ENCODE measurements around the gene SLC6A19. TPM values are rescaled to one million over a fixed set of nuclear protein-coding genes. Genes with fewer than 3 reads are reported as not detected.
A peak's percentile ranks its signal among the peaks of the same experiment; 100 is the strongest.

The SLC6A19 gene
- total and polyA plus RNA-seq, 10 of the 15 experiments (the other 5 are each of a cell fraction or from before 2014, with no cell fraction given), result 0.01 to 0.03 TPM; not detected in 8

DNA sequence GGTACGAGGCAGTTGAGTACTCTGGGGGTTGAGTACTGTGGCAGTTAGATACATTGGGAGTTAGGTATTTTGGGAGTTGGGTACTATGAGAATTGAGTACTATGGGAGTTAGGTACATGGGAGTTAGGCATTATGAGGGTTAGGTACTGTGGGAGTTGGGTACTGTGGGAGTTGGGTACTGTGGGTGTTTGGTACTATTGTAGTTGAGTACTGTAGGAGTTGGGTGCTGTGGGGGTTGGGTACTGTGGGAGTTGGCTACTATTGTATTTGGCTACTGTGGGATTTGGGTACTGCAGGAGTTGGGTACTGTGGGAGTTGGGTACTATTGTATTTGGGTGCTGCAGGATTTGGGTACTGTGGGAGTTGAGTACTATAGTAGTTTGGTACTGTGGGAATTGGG is 4.8 kb upstream of the SLC6A19 start (continued):
- TF ChIP-seq, protein P1, sequence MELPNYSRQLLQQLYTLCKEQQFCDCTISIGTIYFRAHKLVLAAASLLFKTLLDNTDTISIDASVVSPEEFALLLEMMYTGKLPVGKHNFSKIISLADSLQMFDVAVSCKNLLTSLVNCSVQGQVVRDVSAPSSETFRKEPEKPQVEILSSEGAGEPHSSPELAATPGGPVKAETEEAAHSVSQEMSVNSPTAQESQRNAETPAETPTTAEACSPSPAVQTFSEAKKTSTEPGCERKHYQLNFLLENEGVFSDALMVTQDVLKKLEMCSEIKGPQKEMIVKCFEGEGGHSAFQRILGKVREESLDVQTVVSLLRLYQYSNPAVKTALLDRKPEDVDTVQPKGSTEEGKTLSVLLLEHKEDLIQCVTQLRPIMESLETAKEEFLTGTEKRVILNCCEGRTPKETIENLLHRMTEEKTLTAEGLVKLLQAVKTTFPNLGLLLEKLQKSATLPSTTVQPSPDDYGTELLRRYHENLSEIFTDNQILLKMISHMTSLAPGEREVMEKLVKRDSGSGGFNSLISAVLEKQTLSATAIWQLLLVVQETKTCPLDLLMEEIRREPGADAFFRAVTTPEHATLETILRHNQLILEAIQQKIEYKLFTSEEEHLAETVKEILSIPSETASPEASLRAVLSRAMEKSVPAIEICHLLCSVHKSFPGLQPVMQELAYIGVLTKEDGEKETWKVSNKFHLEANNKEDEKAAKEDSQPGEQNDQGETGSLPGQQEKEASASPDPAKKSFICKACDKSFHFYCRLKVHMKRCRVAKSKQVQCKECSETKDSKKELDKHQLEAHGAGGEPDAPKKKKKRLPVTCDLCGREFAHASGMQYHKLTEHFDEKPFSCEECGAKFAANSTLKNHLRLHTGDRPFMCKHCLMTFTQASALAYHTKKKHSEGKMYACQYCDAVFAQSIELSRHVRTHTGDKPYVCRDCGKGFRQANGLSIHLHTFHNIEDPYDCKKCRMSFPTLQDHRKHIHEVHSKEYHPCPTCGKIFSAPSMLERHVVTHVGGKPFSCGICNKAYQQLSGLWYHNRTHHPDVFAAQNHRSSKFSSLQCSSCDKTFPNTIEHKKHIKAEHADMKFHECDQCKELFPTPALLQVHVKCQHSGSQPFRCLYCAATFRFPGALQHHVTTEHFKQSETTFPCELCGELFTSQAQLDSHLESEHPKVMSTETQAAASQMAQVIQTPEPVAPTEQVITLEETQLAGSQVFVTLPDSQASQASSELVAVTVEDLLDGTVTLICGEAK (IDR thresholded peaks at IDR 0.05; ENCODE audit: borderline replicate concordance), result no peak

DNA sequence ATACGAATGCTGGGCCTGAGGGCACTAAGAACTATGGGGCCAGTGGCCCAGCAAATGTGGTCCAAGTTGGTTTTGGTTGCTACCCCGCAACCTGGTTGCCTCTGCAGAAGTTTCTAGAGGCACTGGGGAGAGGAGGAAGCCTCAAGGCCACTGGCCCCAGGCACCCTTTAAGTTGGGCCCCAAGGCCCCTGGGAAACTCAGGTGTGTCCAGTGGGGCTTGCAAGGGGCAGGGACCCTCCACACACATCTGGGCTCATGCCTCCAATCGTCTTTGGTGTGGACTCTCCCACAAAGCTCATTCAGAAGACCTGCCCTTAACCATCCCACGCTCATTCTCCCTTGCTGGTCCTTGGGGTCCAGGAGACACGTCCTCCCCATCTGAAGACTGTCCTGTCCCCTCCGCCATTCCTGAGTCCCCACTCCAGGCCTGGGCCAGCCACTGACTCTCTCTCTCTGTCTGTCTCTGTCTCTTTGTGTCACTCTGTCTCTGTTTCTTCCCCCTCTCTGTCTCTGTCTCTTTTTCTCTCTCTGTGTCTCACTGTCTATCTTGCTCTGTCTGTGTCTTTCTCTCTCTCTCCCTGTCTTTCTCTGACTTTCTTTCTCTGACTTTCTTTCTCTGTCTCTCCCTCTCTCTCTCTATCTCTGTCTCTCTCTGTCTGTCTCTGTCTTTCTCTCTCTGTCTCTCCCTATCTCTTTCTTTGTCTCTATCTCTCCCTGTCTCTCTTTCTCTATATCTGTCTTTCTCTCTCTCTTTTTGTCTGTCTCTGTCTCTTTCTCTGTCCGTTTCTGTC is 3.3 kb upstream of the SLC6A19 start:
- H3K27me3 ChIP-seq (replicated peaks in 1 of 2; ENCODE audit: control insufficient read depth in 2 of 2, insufficient read depth in 2 of 2, low read length in 1 of 2), result no peaks in the 10 kb centered on the region; a peak in 1 of 4 replicates
- no peaks in the 10 kb centered on the region for H4K20me1 ChIP-seq (ENCODE audit: control insufficient read depth, insufficient read depth)
- peak; percentile 84 for FAIRE-seq
- no peaks in the 10 kb centered on the region for H3K79me2 ChIP-seq (ENCODE audit: control insufficient read depth, insufficient read depth, low read length)
- 27% methylated on average over 7 of the region's 7 CpGs for WGBS (ENCODE audit: insufficient coverage, insufficient replicate concordance, low lambda C conversion rate, missing lambda C conversion rate)
- CTCF ChIA-PET, result no interaction called here
- POLR2A ChIA-PET, result no interaction called here
- H3K9ac ChIP-seq (ENCODE audit: control insufficient read depth, insufficient read depth, low read length), result no peak overlapping the region
- no peak overlapping the region for H3K4me2 ChIP-seq (ENCODE audit: control insufficient read depth, insufficient read depth)
- SMC1A ChIA-PET (ENCODE audit: uncharacterized antibody, unreplicated experiment), result no interaction called here
- H3K4me1 ChIP-seq (ENCODE audit: control insufficient read depth, insufficient read depth, low read length), result no peaks in the 10 kb centered on the region
- no peak for ATAC-seq
- H3K27ac ChIP-seq (ENCODE audit: control insufficient read depth, insufficient read depth), result no peak overlapping the region
- BruUV-seq (replicated peaks), result no TSS peak
- no peak overlapping the region for H3K4me3 ChIP-seq
- H3K9me3 ChIP-seq (replicated peaks; ENCODE audit: control insufficient read depth, insufficient read depth, low read length), result no peaks in the 10 kb centered on the region
- RAD21 ChIA-PET (ENCODE audit: unreplicated experiment), result no interaction called here
- no peak for DNase-seq (ENCODE audit: low read depth, low spot score)
- in situ Hi-C loops (cut with MboI) (no loop called here), intact Hi-C loops (cut with micrococcal nuclease; ENCODE audit: unreplicated experiment) (no loop called here)
- H3K36me3 ChIP-seq (ENCODE audit: control insufficient read depth in 2 of 2, insufficient read depth in 2 of 2, low read length in 1 of 2), result no peaks in the 10 kb centered on the region
- H2AFZ ChIP-seq (ENCODE audit: control insufficient read depth, low read depth, low read length), result no peak overlapping the region
- TF ChIP-seq CBFB (IDR thresholded peaks at IDR 0.05; ENCODE audit: low read depth) (no peak), MEF2A (IDR thresholded peaks at IDR 0.05; ENCODE audit: insufficient read depth, low read depth, low read length) (no peak), LARP7 (IDR thresholded peaks at IDR 0.05) (no peak), ZBED1 (IDR thresholded peaks at IDR 0.05; ENCODE audit: borderline replicate concordance) (no peak), NR2C2 (IDR thresholded peaks at IDR 0.05; ENCODE audit: borderline replicate concordance, control insufficient read depth, insufficient read length, low read depth) (no peak)
- TF ChIP-seq, protein P2, sequence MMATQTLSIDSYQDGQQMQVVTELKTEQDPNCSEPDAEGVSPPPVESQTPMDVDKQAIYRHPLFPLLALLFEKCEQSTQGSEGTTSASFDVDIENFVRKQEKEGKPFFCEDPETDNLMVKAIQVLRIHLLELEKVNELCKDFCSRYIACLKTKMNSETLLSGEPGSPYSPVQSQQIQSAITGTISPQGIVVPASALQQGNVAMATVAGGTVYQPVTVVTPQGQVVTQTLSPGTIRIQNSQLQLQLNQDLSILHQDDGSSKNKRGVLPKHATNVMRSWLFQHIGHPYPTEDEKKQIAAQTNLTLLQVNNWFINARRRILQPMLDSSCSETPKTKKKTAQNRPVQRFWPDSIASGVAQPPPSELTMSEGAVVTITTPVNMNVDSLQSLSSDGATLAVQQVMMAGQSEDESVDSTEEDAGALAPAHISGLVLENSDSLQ (IDR thresholded peaks at IDR 0.05), result no peak
- TF ChIP-seq, protein P3, sequence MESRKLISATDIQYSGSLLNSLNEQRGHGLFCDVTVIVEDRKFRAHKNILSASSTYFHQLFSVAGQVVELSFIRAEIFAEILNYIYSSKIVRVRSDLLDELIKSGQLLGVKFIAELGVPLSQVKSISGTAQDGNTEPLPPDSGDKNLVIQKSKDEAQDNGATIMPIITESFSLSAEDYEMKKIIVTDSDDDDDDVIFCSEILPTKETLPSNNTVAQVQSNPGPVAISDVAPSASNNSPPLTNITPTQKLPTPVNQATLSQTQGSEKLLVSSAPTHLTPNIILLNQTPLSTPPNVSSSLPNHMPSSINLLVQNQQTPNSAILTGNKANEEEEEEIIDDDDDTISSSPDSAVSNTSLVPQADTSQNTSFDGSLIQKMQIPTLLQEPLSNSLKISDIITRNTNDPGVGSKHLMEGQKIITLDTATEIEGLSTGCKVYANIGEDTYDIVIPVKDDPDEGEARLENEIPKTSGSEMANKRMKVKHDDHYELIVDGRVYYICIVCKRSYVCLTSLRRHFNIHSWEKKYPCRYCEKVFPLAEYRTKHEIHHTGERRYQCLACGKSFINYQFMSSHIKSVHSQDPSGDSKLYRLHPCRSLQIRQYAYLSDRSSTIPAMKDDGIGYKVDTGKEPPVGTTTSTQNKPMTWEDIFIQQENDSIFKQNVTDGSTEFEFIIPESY (IDR thresholded peaks at IDR 0.05), result no peak
- TF ChIP-seq, protein P4, sequence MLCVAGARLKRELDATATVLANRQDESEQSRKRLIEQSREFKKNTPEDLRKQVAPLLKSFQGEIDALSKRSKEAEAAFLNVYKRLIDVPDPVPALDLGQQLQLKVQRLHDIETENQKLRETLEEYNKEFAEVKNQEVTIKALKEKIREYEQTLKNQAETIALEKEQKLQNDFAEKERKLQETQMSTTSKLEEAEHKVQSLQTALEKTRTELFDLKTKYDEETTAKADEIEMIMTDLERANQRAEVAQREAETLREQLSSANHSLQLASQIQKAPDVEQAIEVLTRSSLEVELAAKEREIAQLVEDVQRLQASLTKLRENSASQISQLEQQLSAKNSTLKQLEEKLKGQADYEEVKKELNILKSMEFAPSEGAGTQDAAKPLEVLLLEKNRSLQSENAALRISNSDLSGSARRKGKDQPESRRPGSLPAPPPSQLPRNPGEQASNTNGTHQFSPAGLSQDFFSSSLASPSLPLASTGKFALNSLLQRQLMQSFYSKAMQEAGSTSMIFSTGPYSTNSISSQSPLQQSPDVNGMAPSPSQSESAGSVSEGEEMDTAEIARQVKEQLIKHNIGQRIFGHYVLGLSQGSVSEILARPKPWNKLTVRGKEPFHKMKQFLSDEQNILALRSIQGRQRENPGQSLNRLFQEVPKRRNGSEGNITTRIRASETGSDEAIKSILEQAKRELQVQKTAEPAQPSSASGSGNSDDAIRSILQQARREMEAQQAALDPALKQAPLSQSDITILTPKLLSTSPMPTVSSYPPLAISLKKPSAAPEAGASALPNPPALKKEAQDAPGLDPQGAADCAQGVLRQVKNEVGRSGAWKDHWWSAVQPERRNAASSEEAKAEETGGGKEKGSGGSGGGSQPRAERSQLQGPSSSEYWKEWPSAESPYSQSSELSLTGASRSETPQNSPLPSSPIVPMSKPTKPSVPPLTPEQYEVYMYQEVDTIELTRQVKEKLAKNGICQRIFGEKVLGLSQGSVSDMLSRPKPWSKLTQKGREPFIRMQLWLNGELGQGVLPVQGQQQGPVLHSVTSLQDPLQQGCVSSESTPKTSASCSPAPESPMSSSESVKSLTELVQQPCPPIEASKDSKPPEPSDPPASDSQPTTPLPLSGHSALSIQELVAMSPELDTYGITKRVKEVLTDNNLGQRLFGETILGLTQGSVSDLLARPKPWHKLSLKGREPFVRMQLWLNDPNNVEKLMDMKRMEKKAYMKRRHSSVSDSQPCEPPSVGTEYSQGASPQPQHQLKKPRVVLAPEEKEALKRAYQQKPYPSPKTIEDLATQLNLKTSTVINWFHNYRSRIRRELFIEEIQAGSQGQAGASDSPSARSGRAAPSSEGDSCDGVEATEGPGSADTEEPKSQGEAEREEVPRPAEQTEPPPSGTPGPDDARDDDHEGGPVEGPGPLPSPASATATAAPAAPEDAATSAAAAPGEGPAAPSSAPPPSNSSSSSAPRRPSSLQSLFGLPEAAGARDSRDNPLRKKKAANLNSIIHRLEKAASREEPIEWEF (IDR thresholded peaks at IDR 0.05; ENCODE audit: insufficient replicate concordance, low read depth, low read length), result no peak

Data from GM12878 (cell line).